Measurements from ENCODE around the gene VANGL1.

DNA sequence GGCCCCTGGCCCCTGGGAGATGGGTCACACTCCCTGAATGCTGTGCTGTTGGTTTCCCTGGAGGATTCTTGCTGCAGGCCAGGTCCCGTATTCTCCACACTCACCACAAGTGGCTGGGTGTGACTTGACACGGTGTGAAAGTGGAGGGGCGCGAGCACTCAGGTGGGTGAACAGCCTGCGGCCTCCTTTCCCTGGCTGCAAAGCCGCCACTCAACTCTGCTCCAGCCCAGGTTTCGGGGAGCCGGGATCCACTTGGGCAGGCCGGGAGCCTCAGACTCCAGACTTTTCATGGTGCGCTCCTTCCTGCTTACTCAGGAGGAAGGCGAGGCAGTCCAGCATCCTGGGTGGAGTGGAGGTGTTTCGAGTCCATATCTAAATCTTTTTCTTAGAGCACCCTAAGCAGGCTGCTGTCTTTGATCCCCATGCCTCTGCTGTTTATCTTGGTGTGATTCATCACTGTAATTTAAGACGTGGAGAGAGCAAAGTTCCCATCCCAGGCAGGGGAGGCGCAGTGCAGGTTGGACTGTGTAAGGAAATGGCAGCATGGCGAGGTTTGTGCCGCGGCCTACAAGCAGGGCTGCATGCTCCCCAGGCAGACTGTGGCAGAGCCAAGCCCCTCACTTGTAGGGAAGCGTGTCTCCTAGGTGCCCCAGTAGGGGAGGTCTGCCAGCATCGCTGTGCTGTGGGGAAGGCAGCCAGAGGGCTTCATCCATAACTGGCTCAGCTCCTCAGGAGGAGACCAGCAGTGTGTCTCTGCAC, 29.6 kb downstream of the VANGL1 start:
- TF ChIP-seq EZH2phosphoT487 (IDR thresholded peaks at IDR 0.05; ENCODE audit: low read depth): no peak
- TF ChIP-seq, protein P1, sequence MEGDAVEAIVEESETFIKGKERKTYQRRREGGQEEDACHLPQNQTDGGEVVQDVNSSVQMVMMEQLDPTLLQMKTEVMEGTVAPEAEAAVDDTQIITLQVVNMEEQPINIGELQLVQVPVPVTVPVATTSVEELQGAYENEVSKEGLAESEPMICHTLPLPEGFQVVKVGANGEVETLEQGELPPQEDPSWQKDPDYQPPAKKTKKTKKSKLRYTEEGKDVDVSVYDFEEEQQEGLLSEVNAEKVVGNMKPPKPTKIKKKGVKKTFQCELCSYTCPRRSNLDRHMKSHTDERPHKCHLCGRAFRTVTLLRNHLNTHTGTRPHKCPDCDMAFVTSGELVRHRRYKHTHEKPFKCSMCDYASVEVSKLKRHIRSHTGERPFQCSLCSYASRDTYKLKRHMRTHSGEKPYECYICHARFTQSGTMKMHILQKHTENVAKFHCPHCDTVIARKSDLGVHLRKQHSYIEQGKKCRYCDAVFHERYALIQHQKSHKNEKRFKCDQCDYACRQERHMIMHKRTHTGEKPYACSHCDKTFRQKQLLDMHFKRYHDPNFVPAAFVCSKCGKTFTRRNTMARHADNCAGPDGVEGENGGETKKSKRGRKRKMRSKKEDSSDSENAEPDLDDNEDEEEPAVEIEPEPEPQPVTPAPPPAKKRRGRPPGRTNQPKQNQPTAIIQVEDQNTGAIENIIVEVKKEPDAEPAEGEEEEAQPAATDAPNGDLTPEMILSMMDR (IDR thresholded peaks at IDR 0.05; ENCODE audit: low read depth, low read length): no peak
